Hippocampal formation (tissue), 2 donors: ENCODE results near the gene WNT7B.
A peak's percentile ranks its signal among the peaks of the same experiment; 100 is the strongest.

Experiments used
- DNase-seq, 2 donors: peaks; one replicate each; lab custom pipeline; 2025; lab: John Stamatoyannopoulos, UW

WNT7B gene

GRCh38 chr22:45977003-45977411 is at the start of gene WNT7B:
TSS of gene WNT7B (minus strand) at chr22:45977162. CDS start at chr22:45976754, 408 bp downstream.
- DNase-seq = no peak

GRCh38 chr22:46025973-46026898 is 49.3 kb upstream of the WNT7B start:
- no peak for DNase-seq

- no peak for DNase-seq
Observed at GRCh38 chr22:46025225-46025972, 48.4 kb upstream of the WNT7B start.

- no peak for DNase-seq
Observed at GRCh38 chr22:46024136-46024840, 47.3 kb upstream of the WNT7B start.

GRCh38 chr22:46023558-46023981 is 46.6 kb upstream of the WNT7B start:
- DNase-seq = no peak

GRCh38 chr22:46022881-46023512 is 46.0 kb upstream of the WNT7B start:
- no peak for DNase-seq

- no peak for DNase-seq
Observed at GRCh38 chr22:46021577-46021976, 44.6 kb upstream of the WNT7B start.

- DNase-seq = no peak
Observed at GRCh38 chr22:46019351-46019750, 42.4 kb upstream of the WNT7B start.

- no peak for DNase-seq
Observed at GRCh38 chr22:46018859-46019258, 41.9 kb upstream of the WNT7B start.

GRCh38 chr22:46017166-46017565 is 40.2 kb upstream of the WNT7B start:
- no peak for DNase-seq

- DNase-seq = peak; percentile 52 to 76
Observed at GRCh38 chr22:46013460-46014416, 36.8 kb upstream of the WNT7B start.

- no peak for DNase-seq
Observed at GRCh38 chr22:46012881-46013281, 35.9 kb upstream of the WNT7B start.

GRCh38 chr22:46012182-46012880 is 35.4 kb upstream of the WNT7B start:
- DNase-seq = no peak

- no peak for DNase-seq
Observed at GRCh38 chr22:46011627-46012181, 34.7 kb upstream of the WNT7B start.

- DNase-seq = peak; percentile 59 to 66
Observed at GRCh38 chr22:46010951-46011626, 34.1 kb upstream of the WNT7B start.

GRCh38 chr22:46010207-46010867 is 33.4 kb upstream of the WNT7B start:
- DNase-seq = no peak

GRCh38 chr22:46009730-46010129 is 32.8 kb upstream of the WNT7B start:
- no peak for DNase-seq

- no peak for DNase-seq
Observed at GRCh38 chr22:46008836-46009596, 32.1 kb upstream of the WNT7B start.
